ENCODE data around the gene LRTM1. TPM values are rescaled to one million over a fixed set of nuclear protein-coding genes. Genes with fewer than 3 reads are reported as not detected.
A peak's percentile ranks its signal among the peaks of the same experiment; 100 is the strongest.

LRTM1 gene
- total RNA-seq: not detected

DNA sequence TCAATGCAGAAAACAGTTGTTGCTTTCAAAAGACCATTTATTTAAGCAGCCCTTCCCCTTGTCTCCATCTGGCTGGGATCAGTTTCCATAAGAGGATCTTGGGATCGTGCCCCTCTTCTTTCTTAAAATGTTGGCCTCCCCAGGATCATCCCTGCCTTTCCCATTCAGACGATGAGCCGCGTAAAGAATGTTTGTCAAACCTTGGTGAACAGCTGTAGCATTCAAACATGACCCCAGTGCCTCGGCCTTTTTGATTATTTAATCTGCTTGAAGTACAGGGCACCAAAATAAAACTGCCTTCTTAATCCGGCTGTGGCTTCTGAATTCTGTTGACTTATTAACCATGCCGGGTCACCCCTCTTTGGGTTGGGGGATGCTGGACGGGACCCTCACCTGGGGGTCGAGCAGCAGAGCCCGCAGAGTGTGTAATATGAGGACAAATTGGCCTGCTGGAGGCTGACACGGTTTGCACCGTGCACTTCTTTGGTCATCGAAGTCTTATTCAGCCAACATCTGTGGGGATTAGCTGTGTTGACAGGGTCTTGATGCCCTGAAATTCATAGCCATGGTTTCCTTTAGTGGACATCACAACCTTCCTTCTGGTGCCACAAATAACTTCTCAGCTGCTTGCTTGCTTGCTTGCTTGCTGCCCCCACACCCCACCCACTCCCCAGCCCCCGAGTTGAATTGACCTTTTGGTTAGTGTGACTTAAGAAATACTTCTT, at the start of gene LRTM1:
LRTM1 (minus strand) TSS at position 14 of the 725 bp plus-strand sequence. CDS start 148 bp downstream, outside the sequence.
- Mint-ChIP-seq H3K9me3 (peaks cover 3% of the 10 kb centered on the region in 2 donors), H3K36me3 (no peaks in the 10 kb centered on the region), H3K27ac (peak within 1 kb of the TSS in 1 of 2 donors; percentile 22)
- DNase-seq (ENCODE audit: low spot score in 2 of 2): no peak
- no peak for ATAC-seq

DNA sequence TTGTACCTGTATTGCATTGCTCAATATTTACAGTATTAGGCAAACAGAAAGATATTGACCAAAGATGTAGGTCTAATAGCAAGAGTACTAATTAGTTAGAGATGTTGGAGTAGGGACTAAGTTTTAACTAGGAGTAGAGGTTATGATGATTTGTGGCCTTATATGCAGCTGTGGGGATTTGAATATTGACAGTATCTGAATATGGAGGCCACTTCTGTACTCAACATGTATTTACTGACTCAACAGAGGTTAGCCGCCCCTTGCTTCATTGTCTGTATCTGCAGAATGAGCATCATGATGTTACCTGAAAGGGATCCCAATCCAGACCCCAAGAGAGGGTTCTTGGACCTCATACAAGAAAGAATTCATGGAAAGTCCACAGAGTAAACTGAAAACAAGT, 49.6 kb upstream of the LRTM1 start:
- no peak for ATAC-seq

DNA sequence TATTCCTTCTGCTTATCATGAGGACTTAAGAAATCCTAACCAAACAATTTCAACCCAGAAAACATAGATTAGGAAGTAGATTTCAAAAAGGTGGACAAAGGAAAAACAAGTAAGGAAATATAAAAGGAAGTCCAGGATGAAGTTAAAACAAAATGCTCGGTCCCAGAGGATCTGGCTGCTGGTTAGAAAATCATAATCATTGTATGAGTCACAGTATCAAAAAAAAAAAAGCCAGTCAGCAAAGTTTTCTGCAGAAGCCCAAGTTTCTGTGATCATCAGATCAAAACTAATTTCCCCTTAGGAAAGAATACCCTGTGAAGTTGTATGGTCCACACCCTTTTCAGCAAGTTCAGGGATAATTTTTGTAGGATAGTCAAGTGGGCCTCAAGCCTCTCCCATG, 43.0 kb upstream of the LRTM1 start:
- DNase-seq (ENCODE audit: low spot score in 2 of 2) (no peak), ATAC-seq (no peak)
- no peaks in the 10 kb centered on the region for H3K36me3 Mint-ChIP-seq
- peaks cover 5 to 11% of the 10 kb centered on the region in 2 donors for H3K9me3 Mint-ChIP-seq
- H3K27ac Mint-ChIP-seq: no peak overlapping the region

More for the DNA sequence above, 49.6 kb upstream of the LRTM1 start:
- Mint-ChIP-seq H3K9me3 (peaks cover 12 to 18% of the 10 kb centered on the region in 2 donors), H3K36me3 (no peaks in the 10 kb centered on the region), H3K27ac (no peak overlapping the region)
- DNase-seq (ENCODE audit: low spot score in 2 of 2): no peak

DNA sequence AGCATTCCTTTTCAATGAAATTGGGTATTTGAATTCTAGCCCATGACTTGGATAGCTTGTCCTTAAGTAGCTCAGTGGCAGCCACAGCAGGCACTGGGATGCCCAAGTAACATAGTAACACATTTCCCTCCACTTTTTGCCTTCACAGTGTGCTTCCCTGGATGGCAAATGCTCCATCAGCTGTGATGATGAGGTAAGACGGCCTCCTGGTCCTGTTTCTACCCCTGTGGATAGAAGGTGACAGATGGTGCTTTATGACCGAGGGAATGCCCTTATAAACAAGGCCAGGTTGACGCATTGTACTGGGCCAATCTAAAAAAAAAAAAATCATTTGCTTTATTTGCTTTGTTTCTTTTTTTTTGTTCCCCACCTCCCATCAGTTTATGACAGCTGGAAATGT, 41.8 kb upstream of the LRTM1 start:
- Mint-ChIP-seq H3K27ac (no peak overlapping the region), H3K9me3 (peaks cover 11 to 17% of the 10 kb centered on the region in 2 donors), H3K36me3 (no peaks in the 10 kb centered on the region)
- DNase-seq (ENCODE audit: low spot score in 2 of 2): no peak
- ATAC-seq: no peak

DNA sequence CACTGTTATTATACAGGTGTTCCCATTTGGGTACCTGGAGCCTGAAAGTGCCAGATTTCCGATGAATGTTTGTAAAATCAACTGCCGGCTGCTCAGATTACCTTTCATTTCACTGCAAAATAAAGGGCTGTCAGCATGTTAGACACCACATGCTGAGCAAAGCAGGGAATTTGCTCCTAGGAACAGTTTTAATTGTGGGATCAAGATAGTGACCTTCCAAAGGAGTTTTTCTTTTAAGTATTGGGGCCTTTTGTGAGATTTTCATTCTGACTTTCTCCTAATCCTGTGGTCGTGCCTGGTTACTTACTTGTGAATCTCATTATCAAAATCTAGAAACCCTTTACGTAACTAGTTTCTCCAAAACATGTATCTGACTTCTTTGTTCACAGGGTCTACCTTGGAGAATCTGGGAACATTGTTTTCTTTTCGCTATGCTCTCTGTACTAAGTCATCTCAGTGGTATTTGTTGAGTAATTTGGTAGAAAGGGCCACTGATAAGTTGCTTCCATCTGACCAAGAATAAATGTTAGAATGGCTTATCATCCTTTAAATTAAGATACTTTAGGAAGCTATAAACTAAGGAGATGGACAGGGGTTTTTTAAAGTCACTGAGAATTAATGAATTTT, 40.8 kb upstream of the LRTM1 start:
- ATAC-seq: no peak
- H3K9me3 Mint-ChIP-seq: peaks cover 11 to 14% of the 10 kb centered on the region in 2 donors
- H3K27ac Mint-ChIP-seq: no peak overlapping the region
- no peak for DNase-seq (ENCODE audit: low spot score in 2 of 2)
- H3K36me3 Mint-ChIP-seq: no peaks in the 10 kb centered on the region

DNA sequence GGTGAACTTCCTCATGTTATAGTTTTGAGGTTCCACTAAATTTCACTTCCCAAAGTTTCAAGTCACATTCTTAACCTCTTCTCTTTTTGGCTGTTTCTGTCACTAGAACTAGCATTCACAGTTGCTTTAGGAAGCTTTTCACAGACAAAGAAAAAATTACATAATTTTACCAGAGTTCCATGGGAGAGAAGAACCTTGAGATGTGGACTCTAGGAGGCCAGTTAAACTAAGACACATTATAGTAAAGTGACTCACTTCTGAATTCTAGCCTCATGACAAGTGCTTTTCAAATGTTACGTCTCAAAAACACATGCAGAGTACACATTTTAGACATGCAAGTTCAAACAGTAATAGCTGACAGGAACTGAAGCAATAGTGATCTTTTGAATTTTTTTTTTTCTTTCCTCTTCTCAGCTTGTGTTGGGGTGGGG, 39.9 kb upstream of the LRTM1 start:
- Mint-ChIP-seq H3K27ac (no peak overlapping the region), H3K9me3 (peaks cover 11 to 14% of the 10 kb centered on the region in 2 donors), H3K36me3 (no peaks in the 10 kb centered on the region)
- DNase-seq (ENCODE audit: low spot score in 2 of 2) (no peak), ATAC-seq (no peak)

DNA sequence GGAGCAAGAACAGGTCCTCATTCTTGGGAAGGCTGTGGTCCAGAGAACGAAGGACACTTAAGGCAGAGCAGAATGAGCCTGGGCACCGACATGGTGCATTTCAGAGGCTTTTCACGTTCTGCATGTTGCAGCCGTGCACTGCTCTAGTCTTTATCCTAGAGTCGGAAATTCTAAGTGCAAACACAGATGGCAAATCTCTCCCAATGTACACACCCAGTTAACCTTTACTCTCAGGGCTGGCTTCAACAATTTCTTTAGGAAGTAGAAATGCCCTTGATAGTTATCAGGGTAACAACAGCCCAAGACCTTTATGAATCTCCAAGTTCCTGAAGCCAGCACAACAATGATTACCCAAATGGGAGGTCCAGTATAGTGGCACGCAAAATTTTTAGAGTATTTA, 39.1 kb upstream of the LRTM1 start:
- Mint-ChIP-seq H3K9me3 (peaks cover 11 to 14% of the 10 kb centered on the region in 2 donors), H3K27ac (no peak overlapping the region), H3K36me3 (no peaks in the 10 kb centered on the region)
- DNase-seq (ENCODE audit: low spot score in 2 of 2) (no peak), ATAC-seq (no peak)

DNA sequence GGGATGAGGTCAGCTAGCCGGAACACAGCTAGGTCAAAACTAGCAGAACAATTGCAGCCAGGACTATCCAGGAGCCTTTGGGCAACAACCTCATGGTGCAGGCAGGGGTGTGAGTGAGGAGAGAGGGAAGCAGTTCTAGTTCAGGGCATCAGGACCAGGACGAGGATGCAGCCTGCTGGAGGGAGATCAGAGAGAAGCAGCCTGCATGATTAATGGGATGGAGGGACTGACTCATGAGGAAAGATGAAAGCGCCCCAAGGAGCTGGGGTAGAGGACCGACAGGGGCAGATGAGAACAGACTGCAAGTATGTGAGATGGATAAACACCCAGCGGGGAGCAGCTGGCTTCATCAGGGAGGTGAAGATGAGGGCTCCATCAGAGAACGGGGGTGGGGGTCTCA, 37.9 kb upstream of the LRTM1 start:
- no peaks in the 10 kb centered on the region for H3K36me3 Mint-ChIP-seq
- peaks cover 9 to 10% of the 10 kb centered on the region in 2 donors for H3K9me3 Mint-ChIP-seq
- peak overlapping the region in 1 of 2 donors; percentile 3 for H3K27ac Mint-ChIP-seq
- no peak for ATAC-seq
- DNase-seq (ENCODE audit: low spot score in 2 of 2): no peak

DNA sequence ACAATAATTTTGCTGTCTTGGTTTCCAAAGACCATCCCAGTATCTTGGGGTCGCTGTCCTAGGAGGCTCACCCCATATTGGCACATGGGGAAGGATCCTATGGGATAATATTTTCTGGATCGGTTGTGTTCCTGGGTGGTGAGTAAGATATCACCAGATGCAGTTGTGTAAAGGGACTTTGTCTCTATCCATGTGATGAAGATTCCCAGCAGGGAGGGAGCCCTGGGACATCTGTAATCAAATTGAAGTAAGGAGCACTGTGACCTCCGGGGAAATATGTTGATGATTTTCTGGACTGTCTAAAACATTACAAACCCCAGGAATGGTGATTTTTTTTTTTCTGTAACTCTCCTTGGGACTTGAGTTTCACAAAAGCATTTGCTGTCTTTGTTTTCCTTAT, 36.2 kb upstream of the LRTM1 start:
- DNase-seq (ENCODE audit: low spot score in 2 of 2) (no peak), ATAC-seq (no peak)
- Mint-ChIP-seq H3K36me3 (no peaks in the 10 kb centered on the region), H3K9me3 (peaks cover 6 to 7% of the 10 kb centered on the region in 2 donors), H3K27ac (no peak overlapping the region)

DNA sequence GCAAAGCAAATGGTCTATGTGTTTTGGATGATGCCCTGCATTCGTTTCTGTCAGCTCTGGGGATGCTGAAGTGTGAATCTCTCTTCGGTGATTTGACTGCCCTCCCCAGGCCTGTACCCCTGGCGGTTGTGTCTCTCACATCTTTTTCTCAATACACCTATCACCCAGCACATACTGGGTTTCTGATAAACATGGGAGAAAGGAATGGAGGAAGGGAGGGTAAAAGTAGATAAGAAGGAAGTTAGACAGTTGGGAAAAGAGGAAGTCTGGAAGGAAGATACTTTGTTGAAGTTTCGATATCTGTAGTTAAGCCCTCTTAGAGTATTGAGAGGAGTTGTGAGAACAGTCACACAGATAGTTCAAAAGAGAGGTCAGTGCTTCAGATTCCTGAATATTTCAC, 35.8 kb upstream of the LRTM1 start:
- H3K27ac Mint-ChIP-seq: no peak overlapping the region

DNA sequence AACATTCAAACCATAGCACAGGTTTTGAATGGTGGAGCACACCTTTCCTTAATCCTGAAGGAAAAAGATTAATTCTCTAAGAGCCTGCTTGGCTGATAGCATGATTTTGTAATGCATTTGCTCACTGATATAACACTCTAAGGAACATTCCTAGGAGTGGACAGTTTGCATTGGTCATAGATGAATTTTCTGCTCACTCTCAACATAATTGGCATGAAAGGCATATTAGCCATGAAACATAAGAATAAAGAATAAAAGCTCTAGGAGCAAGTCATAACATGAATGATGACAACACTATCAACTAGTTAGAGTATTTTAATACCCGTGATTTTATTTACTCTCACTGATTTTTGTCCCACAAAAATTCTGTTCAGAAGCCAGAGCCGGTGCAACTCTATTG, 34.3 kb upstream of the LRTM1 start:
- DNase-seq (ENCODE audit: low spot score in 2 of 2) (no peak), ATAC-seq (no peak)
- H3K27ac Mint-ChIP-seq: no peak overlapping the region
- H3K9me3 Mint-ChIP-seq: peaks cover 6 to 7% of the 10 kb centered on the region in 2 donors
- H3K36me3 Mint-ChIP-seq: no peaks in the 10 kb centered on the region

More for the DNA sequence above, 35.8 kb upstream of the LRTM1 start:
- H3K9me3 Mint-ChIP-seq: peaks cover 6 to 7% of the 10 kb centered on the region in 2 donors
- ATAC-seq (no peak), DNase-seq (ENCODE audit: low spot score in 2 of 2) (no peak)
- no peaks in the 10 kb centered on the region for H3K36me3 Mint-ChIP-seq

DNA sequence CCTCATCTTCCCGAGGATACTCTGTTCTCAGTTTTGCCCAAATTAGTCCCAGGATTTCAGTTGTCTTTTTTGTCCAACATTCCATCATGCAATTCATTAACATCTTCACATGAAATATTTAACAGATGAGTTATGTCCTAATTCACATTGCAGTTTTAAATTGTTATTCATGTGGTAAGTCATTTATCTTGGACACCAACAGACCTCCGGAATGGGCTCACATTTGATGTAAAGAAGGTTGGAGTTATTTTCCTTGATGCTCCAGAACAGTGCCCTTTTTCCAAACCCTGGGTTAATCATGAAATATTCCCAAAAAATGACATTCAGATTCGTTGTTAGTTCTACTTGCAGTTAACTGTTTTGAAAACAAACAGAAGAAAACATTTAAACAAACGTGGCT, 32.8 kb upstream of the LRTM1 start:
- DNase-seq (ENCODE audit: low spot score in 2 of 2) (no peak), ATAC-seq (no peak)
- Mint-ChIP-seq H3K9me3 (peaks cover 4 to 5% of the 10 kb centered on the region in 2 donors), H3K36me3 (no peaks in the 10 kb centered on the region), H3K27ac (no peak overlapping the region)

DNA sequence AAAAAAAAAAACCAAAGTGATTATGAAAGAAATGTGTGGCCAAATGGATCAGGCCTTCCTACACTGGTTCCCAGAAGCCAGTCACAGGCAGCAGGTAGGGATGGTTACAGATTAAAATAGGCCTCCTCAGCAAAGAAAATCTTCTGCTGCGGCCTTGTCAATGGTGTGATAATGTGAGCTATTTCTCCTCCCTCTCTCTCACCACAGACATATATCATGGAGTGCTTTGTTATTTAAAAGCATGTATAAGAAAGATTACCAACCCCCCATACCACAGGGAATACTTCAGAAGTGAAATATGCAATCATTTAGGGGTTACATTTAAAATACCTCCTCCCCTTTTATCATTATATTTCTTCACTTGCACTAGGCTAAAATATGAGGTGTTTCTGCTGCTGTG, 32.2 kb upstream of the LRTM1 start:
- DNase-seq (ENCODE audit: low spot score in 2 of 2): no peak
- Mint-ChIP-seq H3K36me3 (no peaks in the 10 kb centered on the region), H3K9me3 (no peaks in the 10 kb centered on the region), H3K27ac (no peak overlapping the region)
- ATAC-seq: no peak

DNA sequence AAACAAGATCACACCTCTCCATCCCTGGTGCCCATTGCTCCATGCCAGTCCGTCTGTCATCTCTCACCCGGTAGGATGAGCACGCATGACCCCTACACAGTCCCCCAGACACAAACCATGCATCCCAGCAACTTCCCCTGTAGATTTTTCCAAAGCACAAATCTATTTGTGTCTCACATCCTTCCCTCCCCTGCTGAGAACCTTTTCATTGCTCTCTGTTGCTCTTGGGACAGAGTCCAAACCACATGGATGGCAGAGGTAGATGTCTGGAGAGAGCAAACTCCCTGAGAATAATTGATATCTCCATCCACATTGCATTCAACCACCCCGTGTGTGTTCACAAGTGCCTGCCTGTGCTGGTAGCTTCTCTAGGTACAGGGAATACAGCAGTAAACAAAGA, 29.9 kb upstream of the LRTM1 start:
- Mint-ChIP-seq H3K36me3 (no peaks in the 10 kb centered on the region), H3K9me3 (peaks cover 0 to 3% of the 10 kb centered on the region in 2 donors), H3K27ac (no peak overlapping the region)
- DNase-seq (ENCODE audit: low spot score in 2 of 2) (no peak), ATAC-seq (no peak)

DNA sequence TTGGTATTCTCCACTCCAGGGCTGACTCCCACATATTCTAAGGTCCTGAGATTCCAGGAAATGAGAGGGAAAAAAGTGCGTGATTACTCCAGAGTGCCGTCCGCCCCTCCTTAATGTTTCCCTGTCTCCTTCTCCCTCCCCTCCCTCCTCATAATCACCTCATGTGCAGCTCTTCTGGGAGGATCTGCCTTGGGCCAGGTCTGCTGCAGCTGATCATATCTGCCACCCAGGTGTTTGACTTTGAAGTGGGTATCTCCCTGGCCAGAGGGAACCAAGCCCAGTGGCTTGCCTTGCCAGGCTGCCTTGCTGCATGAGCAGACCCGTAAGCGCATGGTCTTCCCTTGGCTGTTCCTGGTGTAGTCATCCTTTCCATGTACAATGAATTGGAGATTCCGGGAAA, 28.1 kb upstream of the LRTM1 start:
- DNase-seq (ENCODE audit: low spot score in 2 of 2): no peak
- Mint-ChIP-seq H3K27ac (no peak overlapping the region), H3K36me3 (no peaks in the 10 kb centered on the region), H3K9me3 (peaks cover 0 to 3% of the 10 kb centered on the region in 2 donors)
- ATAC-seq: no peak

DNA sequence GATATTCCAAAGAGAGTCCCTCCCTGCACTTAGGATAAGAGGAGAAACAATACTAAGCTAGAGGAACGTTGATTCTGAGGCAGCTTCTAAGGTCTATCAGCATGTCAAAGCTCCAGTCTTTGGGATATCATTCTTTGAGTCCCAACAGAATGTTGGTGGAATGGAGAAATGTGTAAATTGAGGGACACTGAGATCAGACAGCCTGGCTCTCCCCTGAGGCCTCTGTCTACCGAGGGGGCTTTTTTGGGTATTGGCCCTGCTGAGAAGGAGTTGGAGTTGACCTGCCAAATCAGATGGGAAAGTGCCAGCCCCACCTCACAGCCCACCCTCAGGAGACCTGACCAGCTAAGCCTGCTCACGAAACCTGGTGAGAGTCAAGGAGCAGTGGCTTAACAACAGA, 27.6 kb upstream of the LRTM1 start:
- H3K27ac Mint-ChIP-seq: no peak overlapping the region

DNA sequence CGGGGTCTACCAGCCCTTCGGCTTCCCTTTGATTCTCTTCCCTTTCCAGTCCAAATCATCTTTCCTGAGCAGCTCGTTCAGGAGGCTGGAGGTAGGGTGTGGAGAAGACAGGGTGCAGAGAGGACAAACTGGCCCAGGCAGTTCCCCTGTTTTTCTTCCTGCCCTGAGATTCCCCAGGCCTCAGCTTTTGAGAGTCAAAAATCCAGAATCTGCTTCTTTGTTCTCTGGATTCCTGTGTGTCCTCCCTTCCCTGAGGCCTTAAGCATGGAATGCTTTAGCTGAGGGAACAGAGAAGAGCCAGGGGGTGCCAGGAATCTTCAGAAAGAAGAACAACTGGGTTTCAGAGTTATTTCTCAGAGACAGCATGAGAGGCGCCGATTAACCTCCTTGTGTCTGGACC, 26.7 kb upstream of the LRTM1 start:
- Mint-ChIP-seq H3K9me3 (peaks cover 0 to 3% of the 10 kb centered on the region in 2 donors), H3K27ac (no peak overlapping the region), H3K36me3 (no peaks in the 10 kb centered on the region)
- no peak for ATAC-seq
- no peak for DNase-seq (ENCODE audit: low spot score in 2 of 2)

More for the DNA sequence above, 27.6 kb upstream of the LRTM1 start:
- Mint-ChIP-seq H3K36me3 (no peaks in the 10 kb centered on the region), H3K9me3 (peaks cover 0 to 3% of the 10 kb centered on the region in 2 donors)
- no peak for ATAC-seq
- no peak for DNase-seq (ENCODE audit: low spot score in 2 of 2)

DNA sequence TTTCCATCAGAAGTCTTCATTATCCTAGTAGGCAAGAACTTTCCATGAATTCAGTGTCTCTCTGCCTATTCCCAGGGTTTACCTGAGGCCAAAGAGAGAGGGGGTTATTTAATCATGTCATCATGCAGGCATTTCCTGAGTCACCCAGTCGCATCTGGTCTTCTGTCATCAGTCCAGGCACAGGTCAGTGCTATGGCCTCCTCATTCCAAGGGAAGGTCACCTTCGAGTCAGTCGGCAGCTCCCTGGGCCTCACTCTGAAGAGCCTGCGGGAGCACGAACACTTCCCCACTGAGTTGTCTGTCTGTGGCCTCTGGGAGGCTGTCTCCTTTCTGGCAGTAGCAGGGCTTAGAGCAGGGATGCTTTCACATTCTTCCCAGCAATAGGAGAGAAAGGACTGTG, 26.2 kb upstream of the LRTM1 start:
- Mint-ChIP-seq H3K9me3 (peaks cover 0 to 3% of the 10 kb centered on the region in 2 donors), H3K27ac (no peak overlapping the region), H3K36me3 (no peaks in the 10 kb centered on the region)
- ATAC-seq: no peak
- no peak for DNase-seq (ENCODE audit: low spot score in 2 of 2)

All from activated naive CD4-positive, alpha-beta T cell treated with anti-CD3 and anti-CD28 coated beads, Interleukin-2, amount 50 U/mL, for 72 hours (primary cell).